MM.1S (cell line): ENCODE results near the gene LRRK1.

Experiments
- DNase-seq: peaks from one replicate; pipeline ENCODE4 v3.0.0-alpha.2; 2015
- H2AFZ ChIP-seq: fragments of 300-600 bp; sonication (generic); 2 replicates; pipeline ENCODE4 v1.6.0; 2016; ENCODE audit warnings: antibody characterized with exemption, low read length
- H3F3A ChIP-seq: fragments of 300-600 bp; sonication (generic); 2 replicates; pipeline ENCODE4 v1.6.1; 2016; ENCODE audit warnings: mild to moderate bottlenecking, antibody characterized with exemption, low read length, moderate library complexity, mixed read lengths; ENCODE audit not compliant: insufficient read depth
- H3K27ac ChIP-seq: fragments of 300-600 bp; sonication (generic); 2 replicates; pipeline ENCODE4 v1.5.1; 2016; ENCODE audit warnings: mild to moderate bottlenecking, low read length
- H3K27me3 ChIP-seq: fragments of 300-600 bp; sonication (generic); replicated peaks from 2 replicates; pipeline ENCODE4 v1.6.0; 2016; ENCODE audit warnings: low read length; ENCODE audit not compliant: insufficient read depth
- H3K36me3 ChIP-seq: fragments of 300-600 bp; sonication (generic); replicated peaks from 2 replicates; pipeline ENCODE4 v1.6.1; 2016; ENCODE audit warnings: mild to moderate bottlenecking, low read length, mixed read lengths; ENCODE audit not compliant: insufficient read depth
- H3K4me1 ChIP-seq: fragments of 300-600 bp; sonication (generic); 2 replicates; pipeline ENCODE4 v1.6.1; 2016; ENCODE audit warnings: low read length, mixed read lengths
- H3K4me2 ChIP-seq: fragments of 300-600 bp; sonication (generic); 2 replicates; pipeline ENCODE4 v1.6.0; 2016; ENCODE audit warnings: low read depth, low read length
- H3K4me3 ChIP-seq: fragments of 300-600 bp; sonication (generic); 2 replicates; pipeline ENCODE4 v1.5.1; 2016; ENCODE audit warnings: low read length, mixed read lengths
- H3K79me2 ChIP-seq: fragments of 300-600 bp; sonication (generic); 2 replicates; pipeline ENCODE4 v1.6.1; 2016; ENCODE audit warnings: mixed run types, low read length, mixed read lengths
- H3K9ac ChIP-seq: fragments of 300-600 bp; sonication (generic); 2 replicates; pipeline ENCODE4 v1.6.1; 2016; ENCODE audit warnings: low read length, mixed read lengths
- H3K9me2 ChIP-seq: fragments of 300-600 bp; sonication (generic); replicated peaks from 2 replicates; pipeline ENCODE4 v1.6.1; 2016; ENCODE audit warnings: mild to moderate bottlenecking, low read length, mixed read lengths; ENCODE audit not compliant: insufficient read depth
- H3K9me3 ChIP-seq: fragments of 300-600 bp; sonication (generic); replicated peaks from 2 replicates; pipeline ENCODE4 v1.6.1; 2016; ENCODE audit warnings: mild to moderate bottlenecking, low read length, mixed read lengths; ENCODE audit not compliant: insufficient read depth
- H4K20me1 ChIP-seq: fragments of 300-600 bp; sonication (generic); 2 replicates; pipeline ENCODE4 v1.6.1; 2016; ENCODE audit warnings: mild to moderate bottlenecking, low read length, moderate library complexity, mixed read lengths; ENCODE audit not compliant: insufficient read depth
- CTCF ChIP-seq: fragments of 300-600 bp; sonication (generic); IDR thresholded peaks from 2 replicates; pipeline ENCODE4 v1.5.1; 2016; ENCODE audit warnings: antibody characterized with exemption, low read length, mixed read lengths
- EZH2 ChIP-seq: fragments of 300-600 bp; sonication (generic); optimal IDR thresholded peaks from 2 replicates; pipeline ENCODE3; 2017; ENCODE audit warnings: low read depth, mild to moderate bottlenecking, antibody characterized with exemption, low read length, mixed read lengths
- EZH2phosphoT487 ChIP-seq: fragments of 300-600 bp; sonication (generic); IDR thresholded peaks from 2 replicates; pipeline ENCODE4 v1.6.1; 2018; ENCODE audit warnings: antibody characterized with exemption, low read length

The LRRK1 gene

GRCh38 chr15:101045236-101045646 is 126.1 kb downstream of the LRRK1 start:
- no peak overlapping the region for H2AFZ ChIP-seq
- H3F3A ChIP-seq: no peaks in the 10 kb centered on the region
- H3K9me3 ChIP-seq: no peaks in the 10 kb centered on the region
- no peaks in the 10 kb centered on the region for H3K27me3 ChIP-seq
- no peak overlapping the region for H3K4me3 ChIP-seq
- H3K27ac ChIP-seq: no peak overlapping the region
- H3K9ac ChIP-seq: no peak overlapping the region
- no peaks in the 10 kb centered on the region for H4K20me1 ChIP-seq
- H3K4me2 ChIP-seq: no peak overlapping the region
- H3K36me3 ChIP-seq: no peaks in the 10 kb centered on the region
- no peaks in the 10 kb centered on the region for H3K4me1 ChIP-seq
- TF ChIP-seq CTCF: no peak
- no peak for TF ChIP-seq EZH2
- TF ChIP-seq EZH2phosphoT487: no peak
- no peaks in the 10 kb centered on the region for H3K79me2 ChIP-seq
- no peak for DNase-seq
- no peaks in the 10 kb centered on the region for H3K9me2 ChIP-seq

- Histone ChIP-seq H4K20me1 (no peaks in the 10 kb centered on the region), H3K27ac (no peak overlapping the region), H3K27me3 (no peaks in the 10 kb centered on the region), H3K4me2 (no peak overlapping the region), H3K4me1 (no peaks in the 10 kb centered on the region), H3K9me2 (no peaks in the 10 kb centered on the region), H3K79me2 (no peaks in the 10 kb centered on the region), H3F3A (no peaks in the 10 kb centered on the region), H3K36me3 (no peaks in the 10 kb centered on the region), H3K9me3 (no peaks in the 10 kb centered on the region), H2AFZ (no peak overlapping the region), H3K9ac (no peak overlapping the region), H3K4me3 (no peak overlapping the region)
- TF ChIP-seq EZH2phosphoT487: no peak
- DNase-seq: no peak
Observed at GRCh38 chr15:101045835-101046691, 126.9 kb downstream of the LRRK1 start.

- no peak overlapping the region for H2AFZ ChIP-seq
- no peaks in the 10 kb centered on the region for H3K36me3 ChIP-seq
- H3K27me3 ChIP-seq: no peaks in the 10 kb centered on the region
- H3K27ac ChIP-seq: no peak overlapping the region
- H3K9ac ChIP-seq: no peak overlapping the region
- TF ChIP-seq EZH2phosphoT487: no peak
- TF ChIP-seq EZH2: no peak
- no peak for TF ChIP-seq CTCF
- no peaks in the 10 kb centered on the region for H4K20me1 ChIP-seq
- no peaks in the 10 kb centered on the region for H3K79me2 ChIP-seq
- no peak for DNase-seq
- H3K4me1 ChIP-seq: no peaks in the 10 kb centered on the region
- no peaks in the 10 kb centered on the region for H3K9me3 ChIP-seq
- no peaks in the 10 kb centered on the region for H3K9me2 ChIP-seq
- no peaks in the 10 kb centered on the region for H3F3A ChIP-seq
- H3K4me2 ChIP-seq: no peak overlapping the region
- H3K4me3 ChIP-seq: no peak overlapping the region
Observed at GRCh38 chr15:101046826-101047225, 127.7 kb downstream of the LRRK1 start.

GRCh38 chr15:101047301-101047781 is 128.2 kb downstream of the LRRK1 start:
- Histone ChIP-seq H3K4me2 (no peak overlapping the region), H3K9me2 (no peaks in the 10 kb centered on the region), H2AFZ (no peak overlapping the region), H3K27ac (no peak overlapping the region), H3K27me3 (no peaks in the 10 kb centered on the region), H3K4me3 (no peak overlapping the region), H3K9ac (no peak overlapping the region), H3K4me1 (no peaks in the 10 kb centered on the region), H3K9me3 (no peaks in the 10 kb centered on the region), H3K36me3 (no peaks in the 10 kb centered on the region), H3K79me2 (no peaks in the 10 kb centered on the region), H4K20me1 (no peaks in the 10 kb centered on the region), H3F3A (no peaks in the 10 kb centered on the region)
- no peak for DNase-seq
- no peak for TF ChIP-seq CTCF
